Neural cell (in vitro differentiated cells): Measurements from ENCODE around the gene CELSR2.

Experiments
- EP300 ChIP-seq: fragments of 450-650 bp; conservative IDR thresholded peaks from 2 replicates; pipeline ENCODE4 v1.6.1; 2014; ENCODE audit warnings: antibody characterized with exemption, mild to moderate bottlenecking, moderate library complexity; ENCODE audit not compliant: poor library complexity, severe bottlenecking
- EZH2 ChIP-seq: fragments of 200-600, 300-800 bp; shearing (Covaris generic), sonication (generic); IDR thresholded peaks from 2 replicates; pipeline ENCODE4 v1.6.1; 2014; ENCODE audit warnings: antibody characterized with exemption, low read length, borderline replicate concordance, mild to moderate bottlenecking; ENCODE audit not compliant: insufficient read depth, poor library complexity, severe bottlenecking
- MXI1 ChIP-seq: fragments of 450-650 bp; conservative IDR thresholded peaks from 2 replicates; pipeline ENCODE4 v1.6.1; 2014; ENCODE audit warnings: antibody characterized with exemption, mild to moderate bottlenecking; ENCODE audit not compliant: poor library complexity, severe bottlenecking
- POLR2AphosphoS5 ChIP-seq: IDR thresholded peaks from 2 replicates; pipeline ENCODE4 v1.6.1; 2012
- RAD21 ChIP-seq: fragments of 450-650 bp; conservative IDR thresholded peaks from 2 replicates; pipeline ENCODE4 v1.6.1; 2014; ENCODE audit warnings: antibody characterized with exemption, mild to moderate bottlenecking, moderate library complexity
- SMC3 ChIP-seq: fragments of 450-650 bp; conservative IDR thresholded peaks from 2 replicates; pipeline ENCODE4 v1.6.1; 2014; ENCODE audit warnings: antibody characterized with exemption, mild to moderate bottlenecking, moderate library complexity; ENCODE audit not compliant: poor library complexity
- TAF1 ChIP-seq: IDR thresholded peaks from 2 replicates; pipeline ENCODE4 v1.6.1; 2012; ENCODE audit warnings: low read depth
- TF ChIP-seq, protein P1 (sequence below): fragments of 450-650 bp; IDR thresholded peaks from 2 replicates; pipeline ENCODE4 v1.5.1; 2014; ENCODE audit warnings: antibody characterized with exemption, mild to moderate bottlenecking, moderate library complexity; ENCODE audit not compliant: poor library complexity, severe bottlenecking
- TF ChIP-seq, protein P2 (sequence below): IDR thresholded peaks from 2 replicates; pipeline ENCODE4 v1.6.1; 2012; ENCODE audit warnings: borderline replicate concordance

DNA sequence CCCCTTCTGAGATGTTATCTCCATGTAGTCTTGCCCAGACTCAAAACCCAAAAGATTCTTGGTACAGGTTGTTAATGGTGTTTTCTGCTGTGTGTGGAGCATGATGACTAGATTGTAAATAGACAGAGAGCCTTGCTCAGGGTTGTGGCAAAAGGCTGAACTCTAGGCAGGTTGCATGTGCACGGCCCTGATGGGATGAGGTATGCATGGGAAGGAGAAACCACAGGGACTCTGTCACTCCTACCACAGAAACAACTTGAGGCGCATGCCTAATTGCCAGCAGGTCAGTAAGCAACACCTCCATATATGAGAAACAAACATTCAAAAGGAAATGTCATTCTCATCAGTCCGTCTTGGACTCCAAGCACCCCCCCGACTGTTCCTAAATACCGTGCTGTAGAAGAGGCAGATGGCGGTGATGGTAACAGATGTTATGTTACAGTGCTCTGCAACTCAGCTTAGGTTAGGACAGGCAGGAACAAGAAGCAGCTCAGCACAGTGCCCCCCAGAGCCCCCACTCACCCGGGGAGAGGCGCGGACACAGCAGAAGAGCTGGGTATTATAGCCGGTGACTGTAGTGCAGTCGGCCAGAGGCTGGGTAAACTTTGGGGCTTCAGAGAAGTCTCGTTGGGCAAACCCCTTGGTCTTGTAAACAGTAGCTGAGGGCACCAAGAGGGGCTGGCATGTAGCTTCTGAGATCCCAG lies 46.5 kb downstream of the CELSR2 start:
- TF ChIP-seq TAF1 (no peak), POLR2AphosphoS5 (no peak), MXI1 (no peak), EP300 (no peak), EZH2 (no peak), RAD21 (no peak), SMC3 (no peak)
- TF ChIP-seq, protein P1, sequence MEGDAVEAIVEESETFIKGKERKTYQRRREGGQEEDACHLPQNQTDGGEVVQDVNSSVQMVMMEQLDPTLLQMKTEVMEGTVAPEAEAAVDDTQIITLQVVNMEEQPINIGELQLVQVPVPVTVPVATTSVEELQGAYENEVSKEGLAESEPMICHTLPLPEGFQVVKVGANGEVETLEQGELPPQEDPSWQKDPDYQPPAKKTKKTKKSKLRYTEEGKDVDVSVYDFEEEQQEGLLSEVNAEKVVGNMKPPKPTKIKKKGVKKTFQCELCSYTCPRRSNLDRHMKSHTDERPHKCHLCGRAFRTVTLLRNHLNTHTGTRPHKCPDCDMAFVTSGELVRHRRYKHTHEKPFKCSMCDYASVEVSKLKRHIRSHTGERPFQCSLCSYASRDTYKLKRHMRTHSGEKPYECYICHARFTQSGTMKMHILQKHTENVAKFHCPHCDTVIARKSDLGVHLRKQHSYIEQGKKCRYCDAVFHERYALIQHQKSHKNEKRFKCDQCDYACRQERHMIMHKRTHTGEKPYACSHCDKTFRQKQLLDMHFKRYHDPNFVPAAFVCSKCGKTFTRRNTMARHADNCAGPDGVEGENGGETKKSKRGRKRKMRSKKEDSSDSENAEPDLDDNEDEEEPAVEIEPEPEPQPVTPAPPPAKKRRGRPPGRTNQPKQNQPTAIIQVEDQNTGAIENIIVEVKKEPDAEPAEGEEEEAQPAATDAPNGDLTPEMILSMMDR: no peak
- TF ChIP-seq, protein P2, sequence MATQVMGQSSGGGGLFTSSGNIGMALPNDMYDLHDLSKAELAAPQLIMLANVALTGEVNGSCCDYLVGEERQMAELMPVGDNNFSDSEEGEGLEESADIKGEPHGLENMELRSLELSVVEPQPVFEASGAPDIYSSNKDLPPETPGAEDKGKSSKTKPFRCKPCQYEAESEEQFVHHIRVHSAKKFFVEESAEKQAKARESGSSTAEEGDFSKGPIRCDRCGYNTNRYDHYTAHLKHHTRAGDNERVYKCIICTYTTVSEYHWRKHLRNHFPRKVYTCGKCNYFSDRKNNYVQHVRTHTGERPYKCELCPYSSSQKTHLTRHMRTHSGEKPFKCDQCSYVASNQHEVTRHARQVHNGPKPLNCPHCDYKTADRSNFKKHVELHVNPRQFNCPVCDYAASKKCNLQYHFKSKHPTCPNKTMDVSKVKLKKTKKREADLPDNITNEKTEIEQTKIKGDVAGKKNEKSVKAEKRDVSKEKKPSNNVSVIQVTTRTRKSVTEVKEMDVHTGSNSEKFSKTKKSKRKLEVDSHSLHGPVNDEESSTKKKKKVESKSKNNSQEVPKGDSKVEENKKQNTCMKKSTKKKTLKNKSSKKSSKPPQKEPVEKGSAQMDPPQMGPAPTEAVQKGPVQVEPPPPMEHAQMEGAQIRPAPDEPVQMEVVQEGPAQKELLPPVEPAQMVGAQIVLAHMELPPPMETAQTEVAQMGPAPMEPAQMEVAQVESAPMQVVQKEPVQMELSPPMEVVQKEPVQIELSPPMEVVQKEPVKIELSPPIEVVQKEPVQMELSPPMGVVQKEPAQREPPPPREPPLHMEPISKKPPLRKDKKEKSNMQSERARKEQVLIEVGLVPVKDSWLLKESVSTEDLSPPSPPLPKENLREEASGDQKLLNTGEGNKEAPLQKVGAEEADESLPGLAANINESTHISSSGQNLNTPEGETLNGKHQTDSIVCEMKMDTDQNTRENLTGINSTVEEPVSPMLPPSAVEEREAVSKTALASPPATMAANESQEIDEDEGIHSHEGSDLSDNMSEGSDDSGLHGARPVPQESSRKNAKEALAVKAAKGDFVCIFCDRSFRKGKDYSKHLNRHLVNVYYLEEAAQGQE: no peak
